H1 (cell line): Measurements from ENCODE around the gene ARHGEF12. TPM values are rescaled to one million over a fixed set of nuclear protein-coding genes. Genes with fewer than 3 reads are reported as not detected.
A peak's percentile ranks its signal among the peaks of the same experiment; 100 is the strongest.

Experiments
- BRCA1 ChIP-seq: IDR thresholded peaks from 2 replicates; pipeline ENCODE4 v1.6.1; 2012; ENCODE audit warnings: low read depth, low read length, improper control_type of control experiment
- CHD1 ChIP-seq: IDR thresholded peaks from 2 replicates; pipeline ENCODE4 v1.6.1; 2012; ENCODE audit warnings: low read depth, low read length, improper control_type of control experiment
- HDAC2 ChIP-seq, 2 experiments: fragments of 300-600 bp in 1 of 2; sonication (generic) in 1 of 2; IDR thresholded peaks; 2 replicates each; pipeline ENCODE4 v1.6.1; 2011 to 2012; ENCODE audit warnings: low read depth in 2 of 2, low read length in 2 of 2, mild to moderate bottlenecking in 2 of 2, moderate library complexity in 2 of 2, borderline replicate concordance in 1 of 2, inconsistent platforms in 1 of 2
- KDM5A ChIP-seq: fragments of 200-600 bp; IDR thresholded peaks from 2 replicates; pipeline ENCODE4 v1.7.1; 2012; ENCODE audit warnings: mild to moderate bottlenecking, low read length, inconsistent platforms, mixed read lengths
- POLR2AphosphoS5 ChIP-seq: IDR thresholded peaks from 2 replicates; pipeline ENCODE4 v1.6.1; 2011; ENCODE audit warnings: low read depth, low read length
- SIN3A ChIP-seq, 2 experiments: IDR thresholded peaks in 1 of 2; conservative IDR thresholded peaks in 1 of 2; 2 replicates each; pipeline ENCODE4 v1.6.1; 2011 to 2012; ENCODE audit warnings: low read length in 2 of 2, improper control_type of control experiment in 1 of 2, low read depth in 1 of 2, mild to moderate bottlenecking in 1 of 2
- SP2 ChIP-seq: IDR thresholded peaks from 2 replicates; pipeline ENCODE4 v1.6.1; 2012; ENCODE audit warnings: mild to moderate bottlenecking, low read length, inconsistent platforms
- TAF7 ChIP-seq: optimal IDR thresholded peaks from 2 replicates; pipeline ENCODE3; 2011; ENCODE audit warnings: low read depth, mild to moderate bottlenecking, inconsistent platforms, low read length, moderate library complexity, borderline replicate concordance
- polyA plus RNA-seq, 7 experiments: library from polyadenylated mRNA; depleted of rRNA in 3 of 7; stranded (reverse) in 5 of 7; unstranded in 2 of 7; fragments of >200 nt in 5 of 7; fragments of 200-250 nt in 2 of 7; gene quantifications; 1 replicate in 5 of 7; 2 replicates in 1 of 7; 4 replicates in 1 of 7; pipeline versions ENCODE4 v1.2.1 to v1.2.3, GENCODE V29; 2011 to 2013; ENCODE audit warnings: missing spikeins in 2 of 7, mixed read lengths in 2 of 7
- total RNA-seq: library from RNA; stranded (reverse); fragmentation: NEBNext Ultra II Directional; extraction: Animal tissue kit (Norgen Biotek cat#: 25700); gene quantifications from 2 replicates; pipeline ENCODE4 v1.2.1, GENCODE V29; 2021
- TF ChIP-seq, protein P1 (sequence below): fragments of 300-600 bp; sonication (generic); IDR thresholded peaks from 2 replicates; pipeline ENCODE4 v1.7.1; 2012; ENCODE audit warnings: low read length, moderate library complexity, mild to moderate bottlenecking, inconsistent platforms; ENCODE audit not compliant: insufficient replicate concordance

ARHGEF12 gene
- total and polyA plus RNA-seq, 2 of the 8 experiments (the other 6 are each of a cell fraction or from before 2014, with no cell fraction given) = 5.1 to 33.7 TPM

DNA sequence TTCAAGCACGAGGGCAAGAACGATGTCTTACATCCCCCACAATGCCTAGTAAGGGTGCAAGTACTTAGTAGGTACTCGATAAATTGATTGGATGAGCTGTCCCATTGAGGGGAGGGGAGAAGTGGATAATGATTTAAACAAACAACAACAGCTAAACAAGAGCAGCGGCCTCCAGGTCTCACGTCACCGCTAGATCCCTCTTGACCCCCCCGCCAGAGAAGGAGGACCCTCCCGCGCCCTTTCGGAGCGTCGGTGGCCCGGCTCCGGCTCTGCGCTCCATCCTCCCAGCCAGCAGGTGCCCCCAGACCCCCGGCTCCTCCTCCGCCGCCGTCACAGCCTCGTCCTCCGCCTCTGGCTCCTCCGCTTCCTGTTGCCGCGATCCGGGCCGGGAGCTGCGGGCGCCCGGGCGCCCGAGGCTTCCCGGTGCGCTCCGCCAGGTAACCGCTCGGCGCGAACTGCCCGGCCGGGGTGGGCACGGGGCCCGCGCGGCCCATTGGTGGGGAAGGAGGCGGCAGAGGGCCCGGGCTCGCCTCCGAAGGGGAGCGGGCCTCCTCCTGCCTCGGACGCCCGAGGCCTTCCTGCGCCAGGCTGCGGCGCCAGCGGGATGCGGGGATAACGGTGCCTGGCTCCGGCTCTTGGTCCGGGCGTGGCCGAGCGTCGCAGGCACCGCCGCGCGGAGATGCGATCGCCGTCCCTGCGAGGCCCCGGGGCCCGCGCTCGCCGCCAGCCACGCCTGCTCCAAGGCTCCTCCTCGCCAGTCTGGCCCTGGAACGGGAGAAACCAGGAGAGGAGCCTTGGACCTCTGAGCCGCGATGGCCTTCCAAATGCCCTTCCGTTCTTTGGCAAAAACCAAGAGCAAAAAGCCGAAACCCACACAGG is 11.0 kb upstream of the ARHGEF12 start, which contains the start of gene TLCD5 (continued):
- TF ChIP-seq HDAC2 (IDR thresholded peaks at IDR 0.05; ENCODE audit: borderline replicate concordance in 1 of 2, low read depth in 2 of 2, low read length in 2 of 2) = peak in 1 of 2 experiments; percentile 76; a peak in 3 of 4 replicates
- no peak for TF ChIP-seq CHD1
- no peak for TF ChIP-seq BRCA1
- TF ChIP-seq, protein P1, sequence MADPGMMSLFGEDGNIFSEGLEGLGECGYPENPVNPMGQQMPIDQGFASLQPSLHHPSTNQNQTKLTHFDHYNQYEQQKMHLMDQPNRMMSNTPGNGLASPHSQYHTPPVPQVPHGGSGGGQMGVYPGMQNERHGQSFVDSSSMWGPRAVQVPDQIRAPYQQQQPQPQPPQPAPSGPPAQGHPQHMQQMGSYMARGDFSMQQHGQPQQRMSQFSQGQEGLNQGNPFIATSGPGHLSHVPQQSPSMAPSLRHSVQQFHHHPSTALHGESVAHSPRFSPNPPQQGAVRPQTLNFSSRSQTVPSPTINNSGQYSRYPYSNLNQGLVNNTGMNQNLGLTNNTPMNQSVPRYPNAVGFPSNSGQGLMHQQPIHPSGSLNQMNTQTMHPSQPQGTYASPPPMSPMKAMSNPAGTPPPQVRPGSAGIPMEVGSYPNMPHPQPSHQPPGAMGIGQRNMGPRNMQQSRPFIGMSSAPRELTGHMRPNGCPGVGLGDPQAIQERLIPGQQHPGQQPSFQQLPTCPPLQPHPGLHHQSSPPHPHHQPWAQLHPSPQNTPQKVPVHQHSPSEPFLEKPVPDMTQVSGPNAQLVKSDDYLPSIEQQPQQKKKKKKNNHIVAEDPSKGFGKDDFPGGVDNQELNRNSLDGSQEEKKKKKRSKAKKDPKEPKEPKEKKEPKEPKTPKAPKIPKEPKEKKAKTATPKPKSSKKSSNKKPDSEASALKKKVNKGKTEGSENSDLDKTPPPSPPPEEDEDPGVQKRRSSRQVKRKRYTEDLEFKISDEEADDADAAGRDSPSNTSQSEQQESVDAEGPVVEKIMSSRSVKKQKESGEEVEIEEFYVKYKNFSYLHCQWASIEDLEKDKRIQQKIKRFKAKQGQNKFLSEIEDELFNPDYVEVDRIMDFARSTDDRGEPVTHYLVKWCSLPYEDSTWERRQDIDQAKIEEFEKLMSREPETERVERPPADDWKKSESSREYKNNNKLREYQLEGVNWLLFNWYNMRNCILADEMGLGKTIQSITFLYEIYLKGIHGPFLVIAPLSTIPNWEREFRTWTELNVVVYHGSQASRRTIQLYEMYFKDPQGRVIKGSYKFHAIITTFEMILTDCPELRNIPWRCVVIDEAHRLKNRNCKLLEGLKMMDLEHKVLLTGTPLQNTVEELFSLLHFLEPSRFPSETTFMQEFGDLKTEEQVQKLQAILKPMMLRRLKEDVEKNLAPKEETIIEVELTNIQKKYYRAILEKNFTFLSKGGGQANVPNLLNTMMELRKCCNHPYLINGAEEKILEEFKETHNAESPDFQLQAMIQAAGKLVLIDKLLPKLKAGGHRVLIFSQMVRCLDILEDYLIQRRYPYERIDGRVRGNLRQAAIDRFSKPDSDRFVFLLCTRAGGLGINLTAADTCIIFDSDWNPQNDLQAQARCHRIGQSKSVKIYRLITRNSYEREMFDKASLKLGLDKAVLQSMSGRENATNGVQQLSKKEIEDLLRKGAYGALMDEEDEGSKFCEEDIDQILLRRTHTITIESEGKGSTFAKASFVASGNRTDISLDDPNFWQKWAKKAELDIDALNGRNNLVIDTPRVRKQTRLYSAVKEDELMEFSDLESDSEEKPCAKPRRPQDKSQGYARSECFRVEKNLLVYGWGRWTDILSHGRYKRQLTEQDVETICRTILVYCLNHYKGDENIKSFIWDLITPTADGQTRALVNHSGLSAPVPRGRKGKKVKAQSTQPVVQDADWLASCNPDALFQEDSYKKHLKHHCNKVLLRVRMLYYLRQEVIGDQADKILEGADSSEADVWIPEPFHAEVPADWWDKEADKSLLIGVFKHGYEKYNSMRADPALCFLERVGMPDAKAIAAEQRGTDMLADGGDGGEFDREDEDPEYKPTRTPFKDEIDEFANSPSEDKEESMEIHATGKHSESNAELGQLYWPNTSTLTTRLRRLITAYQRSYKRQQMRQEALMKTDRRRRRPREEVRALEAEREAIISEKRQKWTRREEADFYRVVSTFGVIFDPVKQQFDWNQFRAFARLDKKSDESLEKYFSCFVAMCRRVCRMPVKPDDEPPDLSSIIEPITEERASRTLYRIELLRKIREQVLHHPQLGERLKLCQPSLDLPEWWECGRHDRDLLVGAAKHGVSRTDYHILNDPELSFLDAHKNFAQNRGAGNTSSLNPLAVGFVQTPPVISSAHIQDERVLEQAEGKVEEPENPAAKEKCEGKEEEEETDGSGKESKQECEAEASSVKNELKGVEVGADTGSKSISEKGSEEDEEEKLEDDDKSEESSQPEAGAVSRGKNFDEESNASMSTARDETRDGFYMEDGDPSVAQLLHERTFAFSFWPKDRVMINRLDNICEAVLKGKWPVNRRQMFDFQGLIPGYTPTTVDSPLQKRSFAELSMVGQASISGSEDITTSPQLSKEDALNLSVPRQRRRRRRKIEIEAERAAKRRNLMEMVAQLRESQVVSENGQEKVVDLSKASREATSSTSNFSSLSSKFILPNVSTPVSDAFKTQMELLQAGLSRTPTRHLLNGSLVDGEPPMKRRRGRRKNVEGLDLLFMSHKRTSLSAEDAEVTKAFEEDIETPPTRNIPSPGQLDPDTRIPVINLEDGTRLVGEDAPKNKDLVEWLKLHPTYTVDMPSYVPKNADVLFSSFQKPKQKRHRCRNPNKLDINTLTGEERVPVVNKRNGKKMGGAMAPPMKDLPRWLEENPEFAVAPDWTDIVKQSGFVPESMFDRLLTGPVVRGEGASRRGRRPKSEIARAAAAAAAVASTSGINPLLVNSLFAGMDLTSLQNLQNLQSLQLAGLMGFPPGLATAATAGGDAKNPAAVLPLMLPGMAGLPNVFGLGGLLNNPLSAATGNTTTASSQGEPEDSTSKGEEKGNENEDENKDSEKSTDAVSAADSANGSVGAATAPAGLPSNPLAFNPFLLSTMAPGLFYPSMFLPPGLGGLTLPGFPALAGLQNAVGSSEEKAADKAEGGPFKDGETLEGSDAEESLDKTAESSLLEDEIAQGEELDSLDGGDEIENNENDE = no peak
- TF ChIP-seq SP2 = 0 out of 2 replicates have a peak, but pooled peaks have one; percentile 8
- 0 out of 4 replicates have a peak, but pooled peaks of 1 of the 2 experiments have one; percentile 22 for TF ChIP-seq SIN3A (conservative IDR thresholded peaks at IDR 0.05 in 1 of 2, IDR thresholded peaks at IDR 0.05 in 1 of 2; ENCODE audit: low read depth in 1 of 2, low read length in 2 of 2)
- TF ChIP-seq TAF7 = peak; percentile 76
- TF ChIP-seq KDM5A = no peak
- peak; percentile 30; the same call in 1 of the 2 replicates for TF ChIP-seq POLR2AphosphoS5
